Peyer's patch (tissue), 4 donors: Measurements from ENCODE around the gene TMEM121. TPM values are rescaled to one million over a fixed set of nuclear protein-coding genes. Genes with fewer than 3 reads are reported as not detected.

Experiments used
- DNase-seq, 3 donors: peaks; one replicate each; pipeline ENCODE4 v3.0.0-alpha.2; 2017 to 2019
- H3K27ac ChIP-seq, 4 donors: fragments of 200-600 bp; sonication (generic); one replicate each; pipeline ENCODE4 v1.5.1; 2016 to 2019
- H3K27me3 ChIP-seq, 2 donors: fragments of 200-600 bp; sonication (generic); one replicate each; pipeline ENCODE4 v1.5.1; 2019
- H3K36me3 ChIP-seq, 3 donors: fragments of 200-600 bp; sonication (generic); one replicate each; pipeline ENCODE4 v1.5.1; 2016 to 2019
- H3K4me1 ChIP-seq, 4 donors: fragments of 200-600 bp; sonication (generic); one replicate each; pipeline ENCODE4 v1.5.1; 2016 to 2019
- H3K4me3 ChIP-seq, 4 donors: fragments of 200-600 bp; sonication (generic); 1 replicate in 3 of 4; 2 replicates in 1 of 4; pipeline ENCODE4 v1.5.1; 2016 to 2019; ENCODE audit warnings: mild to moderate bottlenecking in 1 of 4
- H3K9me3 ChIP-seq, 4 donors: fragments of 200-600 bp; sonication (generic); one replicate each; pipeline ENCODE4 v1.5.1; 2016 to 2019; ENCODE audit warnings: mild to moderate bottlenecking in 1 of 4
- POLR2A ChIP-seq, 2 donors: fragments of 450-650 bp; IDR thresholded peaks; one replicate each; pipeline ENCODE4 v1.5.1; 2017; ENCODE audit warnings: antibody characterized with exemption in 2 of 2, mild to moderate bottlenecking in 2 of 2, moderate library complexity in 2 of 2
- total RNA-seq, 4 donors: library from RNA; depleted of rRNA; stranded (reverse); fragments of >200 nt; gene quantifications; one replicate each; pipeline ENCODE4 v1.1.0, GENCODE V29; 2016
- TF ChIP-seq, protein P1 (sequence below), 6 experiments: fragments of 450-650 bp in 4 of 6; fragments of 200-600 bp in 2 of 6; sonication (generic) in 1 of 6; IDR thresholded peaks; one replicate each; pipeline ENCODE4 v1.5.1; 2017 to 2019; ENCODE audit warnings: antibody characterized with exemption in 6 of 6, mild to moderate bottlenecking in 3 of 6, moderate library complexity in 1 of 6

Gene TMEM121
- total RNA-seq, 4 donors from 2014 or later: 0.94 to 2.5 (median 1.1) TPM; not detected in 1

DNA sequence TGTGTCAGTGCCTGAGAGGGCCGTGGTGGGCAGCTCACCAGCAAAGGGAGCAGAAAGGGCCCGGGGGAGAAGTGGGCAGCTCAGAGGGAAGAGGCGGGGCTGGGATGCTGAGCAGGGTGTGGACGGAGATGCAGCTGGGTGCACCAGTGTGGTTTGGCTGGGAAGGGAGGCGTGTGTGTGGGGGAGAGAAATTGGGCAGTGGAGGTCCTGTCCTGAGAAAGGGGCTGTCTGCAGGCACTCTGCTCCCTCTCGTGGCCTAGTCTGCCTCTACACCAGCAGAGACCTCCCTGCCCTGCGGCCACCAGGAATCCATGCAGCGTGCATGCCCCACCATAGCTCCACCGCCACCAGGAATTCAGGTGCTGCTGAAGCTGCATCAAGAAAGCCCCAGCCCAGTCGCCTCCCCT lies 6.4 kb downstream of the TMEM121 start:
- H3K27ac ChIP-seq: peak overlapping the region in 1 of 4 donors; percentile 58
- peaks cover 0 to 6% of the 10 kb centered on the region in 2 donors for H3K27me3 ChIP-seq
- no peak overlapping the region for H3K4me3 ChIP-seq
- DNase-seq: peak in 2 of 3 donors; percentile 76 to 79
- no peaks in the 10 kb centered on the region for H3K9me3 ChIP-seq
- H3K4me1 ChIP-seq: peaks cover 0 to 40% (median 18%) of the 10 kb centered on the region in 4 donors
- H3K36me3 ChIP-seq: no peaks in the 10 kb centered on the region
- TF ChIP-seq, protein P1, sequence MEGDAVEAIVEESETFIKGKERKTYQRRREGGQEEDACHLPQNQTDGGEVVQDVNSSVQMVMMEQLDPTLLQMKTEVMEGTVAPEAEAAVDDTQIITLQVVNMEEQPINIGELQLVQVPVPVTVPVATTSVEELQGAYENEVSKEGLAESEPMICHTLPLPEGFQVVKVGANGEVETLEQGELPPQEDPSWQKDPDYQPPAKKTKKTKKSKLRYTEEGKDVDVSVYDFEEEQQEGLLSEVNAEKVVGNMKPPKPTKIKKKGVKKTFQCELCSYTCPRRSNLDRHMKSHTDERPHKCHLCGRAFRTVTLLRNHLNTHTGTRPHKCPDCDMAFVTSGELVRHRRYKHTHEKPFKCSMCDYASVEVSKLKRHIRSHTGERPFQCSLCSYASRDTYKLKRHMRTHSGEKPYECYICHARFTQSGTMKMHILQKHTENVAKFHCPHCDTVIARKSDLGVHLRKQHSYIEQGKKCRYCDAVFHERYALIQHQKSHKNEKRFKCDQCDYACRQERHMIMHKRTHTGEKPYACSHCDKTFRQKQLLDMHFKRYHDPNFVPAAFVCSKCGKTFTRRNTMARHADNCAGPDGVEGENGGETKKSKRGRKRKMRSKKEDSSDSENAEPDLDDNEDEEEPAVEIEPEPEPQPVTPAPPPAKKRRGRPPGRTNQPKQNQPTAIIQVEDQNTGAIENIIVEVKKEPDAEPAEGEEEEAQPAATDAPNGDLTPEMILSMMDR (IDR thresholded peaks at IDR 0.05): peak in 3 of 6 experiments; percentile 27 to 45 (median 40)
- no peak for TF ChIP-seq POLR2A (IDR thresholded peaks at IDR 0.05)

DNA sequence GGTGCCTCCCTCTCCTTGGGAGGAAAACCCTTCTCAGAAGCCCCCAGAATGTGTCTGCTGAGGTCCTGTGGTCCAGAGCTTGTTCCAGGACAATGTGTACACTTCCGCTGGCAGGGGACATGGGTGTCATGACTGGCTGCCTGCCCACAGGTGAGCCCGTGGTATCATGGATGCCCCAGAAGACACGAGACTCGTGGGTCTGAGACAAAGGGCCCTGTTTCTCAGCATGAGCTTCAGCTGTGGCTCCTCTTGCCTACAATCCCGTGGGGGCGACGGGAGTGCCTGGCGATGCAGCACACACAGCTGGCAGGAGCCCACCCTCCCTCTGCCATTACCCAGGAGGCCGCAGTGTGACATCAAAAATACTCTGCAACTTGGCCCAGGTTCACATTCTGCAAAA lies 7.0 kb downstream of the TMEM121 start:
- H3K27ac ChIP-seq: no peak overlapping the region
- H3K27me3 ChIP-seq: peaks cover 0 to 6% of the 10 kb centered on the region in 2 donors
- TF ChIP-seq, protein P1 (IDR thresholded peaks at IDR 0.05): no peak
- TF ChIP-seq POLR2A (IDR thresholded peaks at IDR 0.05): no peak
- no peak overlapping the region for H3K4me3 ChIP-seq
- peaks cover 0 to 39% (median 13%) of the 10 kb centered on the region in 4 donors for H3K4me1 ChIP-seq
- H3K36me3 ChIP-seq: no peaks in the 10 kb centered on the region
- no peaks in the 10 kb centered on the region for H3K9me3 ChIP-seq
- no peak for DNase-seq

DNA sequence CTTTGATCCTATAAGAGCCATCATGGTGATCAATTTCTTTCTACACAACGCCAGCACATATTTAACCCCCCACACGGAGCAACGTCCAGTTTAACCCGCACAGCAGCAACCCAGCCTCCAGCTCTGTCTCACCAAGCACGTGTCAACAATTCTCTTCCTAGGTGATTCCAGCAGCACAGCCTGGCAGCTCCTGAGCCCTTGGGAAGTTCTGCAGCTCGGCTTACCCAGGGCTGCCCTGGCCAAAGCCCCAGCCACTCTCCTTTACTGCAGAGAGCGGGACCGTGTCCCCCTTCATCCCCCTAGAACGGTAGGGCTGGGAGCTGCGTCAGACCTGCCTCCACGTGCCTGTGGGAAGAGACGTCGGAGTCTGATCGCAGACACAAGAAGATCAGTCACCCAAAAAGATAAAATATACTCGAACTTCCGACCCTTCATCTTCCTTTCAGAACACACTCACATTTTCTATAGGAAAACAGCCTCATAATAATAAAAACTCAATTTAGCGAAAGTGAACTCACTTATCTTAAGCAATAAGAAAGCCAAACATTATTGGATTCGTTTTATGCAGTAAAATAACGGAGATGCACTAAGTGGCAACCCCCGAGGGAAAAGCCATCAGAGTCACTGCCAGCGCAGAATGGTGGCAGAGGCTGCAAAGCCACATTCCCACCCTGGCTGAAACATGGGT lies 7.6 kb downstream of the TMEM121 start:
- H3K4me3 ChIP-seq: no peak overlapping the region
- no peaks in the 10 kb centered on the region for H3K9me3 ChIP-seq
- peaks cover 0 to 33% (median 9%) of the 10 kb centered on the region in 4 donors for H3K4me1 ChIP-seq
- no peak for DNase-seq
- peaks cover 0 to 6% of the 10 kb centered on the region in 2 donors for H3K27me3 ChIP-seq
- no peak overlapping the region for H3K27ac ChIP-seq
- H3K36me3 ChIP-seq: no peaks in the 10 kb centered on the region
- TF ChIP-seq, protein P1 (IDR thresholded peaks at IDR 0.05): no peak
- no peak for TF ChIP-seq POLR2A (IDR thresholded peaks at IDR 0.05)

DNA sequence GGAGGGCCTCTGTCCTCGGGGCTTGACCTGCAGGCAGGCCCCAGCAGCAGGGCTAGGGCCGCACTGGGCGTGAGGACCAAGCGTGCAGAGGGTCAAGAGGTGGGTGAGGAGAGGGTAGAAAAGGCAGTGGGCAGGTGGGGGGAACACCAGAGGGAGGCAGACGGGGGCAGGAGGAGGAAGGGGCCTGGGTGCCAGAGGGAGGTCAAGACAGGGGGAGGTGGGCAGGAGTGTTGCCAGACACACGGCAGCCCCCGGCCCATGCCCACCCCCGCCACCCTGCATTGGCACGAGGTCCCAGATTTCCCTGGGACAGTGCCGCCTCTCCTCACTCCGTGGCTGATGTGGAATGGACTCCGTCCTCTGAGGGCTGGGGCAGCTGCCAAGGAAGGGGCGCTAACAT lies 8.2 kb downstream of the TMEM121 start:
- no peak for DNase-seq
- H3K4me3 ChIP-seq: no peak overlapping the region
- TF ChIP-seq, protein P1 (IDR thresholded peaks at IDR 0.05): no peak
- no peak for TF ChIP-seq POLR2A (IDR thresholded peaks at IDR 0.05)
- H3K36me3 ChIP-seq: no peaks in the 10 kb centered on the region
- no peaks in the 10 kb centered on the region for H3K9me3 ChIP-seq
- H3K4me1 ChIP-seq: peaks cover 0 to 27% (median 3%) of the 10 kb centered on the region in 4 donors
- H3K27ac ChIP-seq: no peak overlapping the region
- peaks cover 0 to 5% of the 10 kb centered on the region in 2 donors for H3K27me3 ChIP-seq

DNA sequence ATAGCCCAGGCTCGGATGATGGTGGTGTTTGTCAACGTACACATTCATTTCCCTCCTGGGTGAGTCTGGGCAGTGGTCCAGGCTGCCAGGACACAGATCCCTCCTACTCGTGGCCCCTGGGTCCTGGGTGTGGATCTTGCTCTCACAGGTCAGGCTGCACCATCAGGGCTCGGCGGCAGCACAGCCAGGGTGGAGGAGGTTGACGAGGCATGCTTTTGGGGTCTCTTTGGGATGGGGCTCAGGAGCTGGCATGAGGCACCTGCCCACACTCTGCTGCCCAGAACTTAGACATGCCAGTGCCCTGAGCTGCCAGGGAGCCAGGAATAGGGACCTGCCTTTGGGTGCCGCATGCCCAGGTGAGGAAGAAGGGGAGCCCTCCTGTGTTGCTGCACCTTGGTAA lies 9.7 kb downstream of the TMEM121 start:
- Histone ChIP-seq H3K27ac (no peak overlapping the region), H3K4me1 (peaks cover 0 to 23% (median 0%) of the 10 kb centered on the region in 4 donors), H3K36me3 (no peaks in the 10 kb centered on the region), H3K27me3 (no peaks in the 10 kb centered on the region), H3K9me3 (no peaks in the 10 kb centered on the region), H3K4me3 (no peak overlapping the region)
- no peak for DNase-seq
- TF ChIP-seq, protein P1 (IDR thresholded peaks at IDR 0.05): no peak
- no peak for TF ChIP-seq POLR2A (IDR thresholded peaks at IDR 0.05)
